ENCODE data around the gene PAIP1.

DNA sequence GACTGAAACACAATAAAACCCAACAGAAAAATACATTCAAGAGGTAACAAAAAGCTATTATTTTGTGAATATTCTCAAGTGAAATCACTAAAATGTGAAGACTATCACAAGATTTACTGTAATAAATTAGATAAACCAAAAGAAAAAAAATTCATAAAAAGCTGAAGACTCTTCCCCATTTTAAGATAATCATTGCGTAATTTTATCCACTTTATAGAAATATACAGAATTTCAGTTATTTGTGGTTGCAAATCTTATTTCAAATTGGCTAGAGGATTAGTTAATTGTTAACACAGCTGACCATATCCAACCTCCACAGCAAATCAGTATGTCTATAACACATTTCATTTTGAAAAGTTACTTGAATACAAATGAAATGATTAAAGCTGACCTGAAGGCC, 65.6 kb downstream of the PAIP1 start:
- TF ChIP-seq HDGF (IDR thresholded peaks at IDR 0.05; ENCODE audit: borderline replicate concordance) (no peak), SP1 (IDR thresholded peaks at IDR 0.05) (no peak), NFRKB (IDR thresholded peaks at IDR 0.05) (no peak)

Data from HEK293T (cell line).